Activated CD8-positive, alpha-beta memory T cell treated with anti-CD3 and anti-CD28 coated beads, Interleukin-2, amount 10 ng/mL, durations not matched to agents 7 days and 5 days (primary cell): ENCODE data around the gene CLEC4G. TPM values are rescaled to one million over a fixed set of nuclear protein-coding genes. Genes with fewer than 3 reads are reported as not detected.
A peak's percentile ranks its signal among the peaks of the same experiment; 100 is the strongest.
"Not testable (repeated sequence)": the region's sequence is repeated elsewhere in the genome, so short reads cannot be mapped to it uniquely, and the experiment has no call there.

Source experiments
- ATAC-seq: fragments of 150-1000 bp; cut with Tn5 transposase; one replicate; pipeline ENCODE4 v1.10.0; 2021; ENCODE audit warnings: moderate library complexity
- CTCF ChIA-PET: fragments of 350-600 bp; sonication (Branson Sonifier 250); formaldehyde crosslinking; loops from one replicate; lab custom pipeline; 2021; ENCODE audit warnings: antibody characterized with exemption; lab: Charles Lee
- DNase-seq: peaks from one replicate; pipeline ENCODE4 v3.0.0-alpha.2; 2020
- H3K27ac Mint-ChIP-seq: one replicate; pipeline ENCODE4 v1.8.0; 2021; ENCODE audit warnings: mild to moderate bottlenecking, mixed read lengths
- H3K27me3 Mint-ChIP-seq: one replicate; pipeline ENCODE4 v1.8.0; 2021; ENCODE audit warnings: mixed read lengths
- H3K36me3 Mint-ChIP-seq: one replicate; pipeline ENCODE4 v1.8.0; 2021; ENCODE audit warnings: mild to moderate bottlenecking, mixed read lengths
- H3K4me1 Mint-ChIP-seq: one replicate; pipeline ENCODE4 v1.8.0; 2021; ENCODE audit warnings: mixed read lengths
- H3K4me3 Mint-ChIP-seq: one replicate; pipeline ENCODE4 v1.8.0; 2021; ENCODE audit warnings: mild to moderate bottlenecking, moderate library complexity, mixed read lengths
- H3K9me3 Mint-ChIP-seq: one replicate; pipeline ENCODE4 v1.8.0; 2022; ENCODE audit warnings: low read depth, mixed read lengths
- total RNA-seq, 2 experiments: library from RNA; stranded (reverse); gene quantifications; one replicate each; pipeline ENCODE4 v1.2.3, GENCODE V29; 2021

Gene CLEC4G, protein sequence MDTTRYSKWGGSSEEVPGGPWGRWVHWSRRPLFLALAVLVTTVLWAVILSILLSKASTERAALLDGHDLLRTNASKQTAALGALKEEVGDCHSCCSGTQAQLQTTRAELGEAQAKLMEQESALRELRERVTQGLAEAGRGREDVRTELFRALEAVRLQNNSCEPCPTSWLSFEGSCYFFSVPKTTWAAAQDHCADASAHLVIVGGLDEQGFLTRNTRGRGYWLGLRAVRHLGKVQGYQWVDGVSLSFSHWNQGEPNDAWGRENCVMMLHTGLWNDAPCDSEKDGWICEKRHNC
- total RNA-seq = not detected

GRCh38 chr19:7732045-7732444, at the start of gene CLEC4G:
Gene CLEC4G (minus strand): TSS chr19:7732110. CDS start chr19:7732102, 8 bp downstream.
- peaks cover 54% of the 10 kb centered on the region for H3K27me3 Mint-ChIP-seq
- no peak within 1 kb of the TSS for H3K4me3 Mint-ChIP-seq
- no peaks in the 10 kb centered on the region for H3K36me3 Mint-ChIP-seq
- ATAC-seq (no peak), DNase-seq (no peak)
- CTCF ChIA-PET = no interaction called here
- H3K9me3 Mint-ChIP-seq = no peaks in the 10 kb centered on the region
- no peak within 1 kb of the TSS for H3K27ac Mint-ChIP-seq
- H3K4me1 Mint-ChIP-seq = no peaks in the 10 kb centered on the region

DNA sequence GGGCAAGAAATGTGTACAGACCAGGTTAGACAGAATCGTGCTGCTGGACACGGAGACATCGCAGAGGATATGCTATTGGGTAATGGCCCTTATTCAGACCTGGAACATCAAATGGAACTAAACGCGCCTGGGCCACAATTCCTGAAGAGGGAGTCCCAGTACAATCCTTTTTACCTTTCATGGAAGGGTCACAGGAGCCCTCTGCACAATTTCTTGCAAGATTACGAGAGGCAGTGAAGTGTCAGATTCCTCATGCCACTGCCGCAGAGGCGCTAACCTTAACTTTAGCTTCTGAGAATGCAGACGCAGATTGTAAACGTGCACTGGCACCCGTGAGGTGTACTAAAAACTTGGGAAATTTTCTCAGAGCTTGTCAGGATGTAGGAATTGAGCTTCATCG, 49.2 kb upstream of the CLEC4G start:
- Mint-ChIP-seq H3K4me1 (no peaks in the 10 kb centered on the region), H3K4me3 (no peak overlapping the region), H3K27me3 (peaks cover 43% of the 10 kb centered on the region), H3K36me3 (no peaks in the 10 kb centered on the region), H3K27ac (no peak overlapping the region), H3K9me3 (no peaks in the 10 kb centered on the region)
- DNase-seq (no peak), ATAC-seq (no peak)
- CTCF ChIA-PET = no interaction called here

GRCh38 chr19:7779631-7780486, 47.9 kb upstream of the CLEC4G start:
- ATAC-seq (no peak), DNase-seq (no peak)
- no peaks in the 10 kb centered on the region for H3K4me1 Mint-ChIP-seq
- no peaks in the 10 kb centered on the region for H3K36me3 Mint-ChIP-seq
- CTCF ChIA-PET = no interaction called here
- H3K9me3 Mint-ChIP-seq = no peaks in the 10 kb centered on the region
- no peak overlapping the region for H3K4me3 Mint-ChIP-seq
- H3K27ac Mint-ChIP-seq = no peak overlapping the region
- H3K27me3 Mint-ChIP-seq = peaks cover 37% of the 10 kb centered on the region

- H3K36me3 Mint-ChIP-seq = no peaks in the 10 kb centered on the region
- no peaks in the 10 kb centered on the region for H3K9me3 Mint-ChIP-seq
- no peak for ATAC-seq
- H3K27me3 Mint-ChIP-seq = peaks cover 22% of the 10 kb centered on the region
- no peak for DNase-seq
- H3K27ac Mint-ChIP-seq = no peak overlapping the region
- peaks cover 1% of the 10 kb centered on the region for H3K4me1 Mint-ChIP-seq
- CTCF ChIA-PET = interaction anchor here (0.8 kb wide), 1 partner anchor 210 kb away, joined by 3 read pairs; no protein-coding TSS in a partner anchor
- no peak overlapping the region for H3K4me3 Mint-ChIP-seq
These were observed 46.2 kb upstream of the CLEC4G start for GRCh38 chr19:7778081-7778480.

GRCh38 chr19:7775761-7776160, 43.9 kb upstream of the CLEC4G start:
- H3K27me3 Mint-ChIP-seq = peaks cover 18% of the 10 kb centered on the region
- no peaks in the 10 kb centered on the region for H3K36me3 Mint-ChIP-seq
- no peak overlapping the region for H3K27ac Mint-ChIP-seq
- CTCF ChIA-PET = no interaction called here
- DNase-seq = no peak
- H3K9me3 Mint-ChIP-seq = no peaks in the 10 kb centered on the region
- ATAC-seq = no peak
- H3K4me1 Mint-ChIP-seq = peaks cover 17% of the 10 kb centered on the region
- no peak overlapping the region for H3K4me3 Mint-ChIP-seq

- Mint-ChIP-seq H3K27me3 (peaks cover 23% of the 10 kb centered on the region), H3K4me1 (peaks cover 17% of the 10 kb centered on the region), H3K4me3 (no peak overlapping the region), H3K27ac (no peak overlapping the region), H3K36me3 (no peaks in the 10 kb centered on the region), H3K9me3 (no peaks in the 10 kb centered on the region)
- CTCF ChIA-PET = interaction anchor here (0.6 kb wide), 1 partner anchor 515 kb away, joined by 3 read pairs; no protein-coding TSS in a partner anchor
- ATAC-seq (no peak), DNase-seq (no peak)
These were observed 41.9 kb upstream of the CLEC4G start for GRCh38 chr19:7773841-7774240.

GRCh38 chr19:7772752-7773291, 40.9 kb upstream of the CLEC4G start:
- CTCF ChIA-PET = no interaction called here
- Mint-ChIP-seq H3K9me3 (no peaks in the 10 kb centered on the region), H3K36me3 (no peaks in the 10 kb centered on the region), H3K27me3 (peaks cover 21% of the 10 kb centered on the region), H3K4me3 (peak overlapping the region; percentile 11), H3K27ac (peak overlapping the region; percentile 27), H3K4me1 (peaks cover 17% of the 10 kb centered on the region)
- DNase-seq = peak; percentile 43
- peak; percentile 83 for ATAC-seq

GRCh38 chr19:7771072-7771471, 39.2 kb upstream of the CLEC4G start:
- no peak for ATAC-seq
- no peak overlapping the region for H3K4me3 Mint-ChIP-seq
- no peak overlapping the region for H3K27ac Mint-ChIP-seq
- H3K36me3 Mint-ChIP-seq = no peaks in the 10 kb centered on the region
- CTCF ChIA-PET = interaction anchor here (1.1 to 1.5 kb wide), 2 partner anchors 119 to 203 kb away, joined by 3 read pairs; no protein-coding TSS in a partner anchor
- peaks cover 17% of the 10 kb centered on the region for H3K4me1 Mint-ChIP-seq
- DNase-seq = no peak
- H3K9me3 Mint-ChIP-seq = no peaks in the 10 kb centered on the region
- H3K27me3 Mint-ChIP-seq = peaks cover 22% of the 10 kb centered on the region

- H3K4me3 Mint-ChIP-seq = no peak overlapping the region
- no peaks in the 10 kb centered on the region for H3K9me3 Mint-ChIP-seq
- DNase-seq (no peak), ATAC-seq (no peak)
- CTCF ChIA-PET = interaction anchor here (0.8 kb wide), 1 partner anchor 88 kb away, joined by 3 read pairs; the partner anchor contains the start of gene TRAPPC5
- peaks cover 17% of the 10 kb centered on the region for H3K4me1 Mint-ChIP-seq
- no peaks in the 10 kb centered on the region for H3K36me3 Mint-ChIP-seq
- H3K27me3 Mint-ChIP-seq = peaks cover 20% of the 10 kb centered on the region
- no peak overlapping the region for H3K27ac Mint-ChIP-seq
These were observed 37.3 kb upstream of the CLEC4G start for GRCh38 chr19:7769171-7769570.

GRCh38 chr19:7767487-7767886, 35.6 kb upstream of the CLEC4G start:
- H3K36me3 Mint-ChIP-seq = no peaks in the 10 kb centered on the region
- no peaks in the 10 kb centered on the region for H3K9me3 Mint-ChIP-seq
- no peak for ATAC-seq
- no peak overlapping the region for H3K27ac Mint-ChIP-seq
- H3K4me3 Mint-ChIP-seq = no peak overlapping the region
- CTCF ChIA-PET = no interaction called here
- DNase-seq = no peak
- H3K4me1 Mint-ChIP-seq = peaks cover 10% of the 10 kb centered on the region
- H3K27me3 Mint-ChIP-seq = peaks cover 25% of the 10 kb centered on the region

- Mint-ChIP-seq H3K27ac (no peak overlapping the region), H3K4me1 (peaks cover 4% of the 10 kb centered on the region), H3K4me3 (no peak overlapping the region), H3K27me3 (peaks cover 23% of the 10 kb centered on the region), H3K36me3 (no peaks in the 10 kb centered on the region), H3K9me3 (no peaks in the 10 kb centered on the region)
- CTCF ChIA-PET = no interaction called here
- DNase-seq = no peak
- ATAC-seq = no peak
These were observed 34.6 kb upstream of the CLEC4G start for GRCh38 chr19:7766535-7766934.

DNA sequence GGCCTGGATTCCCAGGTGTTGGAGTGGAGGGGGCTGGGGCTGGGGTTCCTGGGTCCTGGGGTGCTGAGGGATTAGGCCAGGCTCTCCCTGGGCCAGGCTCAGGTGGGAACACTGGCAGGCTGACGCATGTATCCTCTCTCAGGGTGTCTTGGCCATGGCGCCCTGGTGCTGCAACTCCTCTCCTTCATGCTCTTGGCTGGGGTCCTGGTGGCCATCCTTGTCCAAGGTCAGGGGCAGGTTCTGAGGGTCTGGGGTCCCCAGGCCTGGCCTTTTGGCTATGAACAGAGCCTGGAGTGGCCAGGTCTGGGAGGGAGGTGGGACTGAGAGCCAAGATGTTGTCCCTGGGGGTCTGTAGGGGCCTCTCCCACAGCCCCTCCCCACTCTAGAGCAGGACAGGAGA, 33.1 kb upstream of the CLEC4G start:
- peaks cover 19% of the 10 kb centered on the region for H3K27me3 Mint-ChIP-seq
- CTCF ChIA-PET, H3K9me3 Mint-ChIP-seq, DNase-seq, H3K36me3 Mint-ChIP-seq, ATAC-seq, H3K27ac Mint-ChIP-seq, H3K4me1 Mint-ChIP-seq, H3K4me3 Mint-ChIP-seq: not testable (repeated sequence)

GRCh38 chr19:7764157-7764556, 32.2 kb upstream of the CLEC4G start:
- not testable (repeated sequence) for H3K36me3 Mint-ChIP-seq, H3K27ac Mint-ChIP-seq, DNase-seq, H3K4me1 Mint-ChIP-seq, H3K9me3 Mint-ChIP-seq, ATAC-seq, H3K4me3 Mint-ChIP-seq
- peaks cover 12% of the 10 kb centered on the region for H3K27me3 Mint-ChIP-seq
- CTCF ChIA-PET = interaction anchor here (1.3 kb wide), 1 partner anchor 83 kb away, joined by 4 read pairs; the partner anchor contains the start of gene TRAPPC5
